Measurements from ENCODE around the gene ACTN4.

ACTN4 gene

GRCh38 chr19:38773469-38774177 is 126.2 kb downstream of the ACTN4 start, which contains the start of gene LGALS7:
Gene LGALS7 (minus strand): TSS chr19:38773517. CDS start chr19:38773492, 25 bp downstream.
- peaks cover 0 to 4% (median 0%) of the 10 kb centered on the region in 11 experiments; a peak in 3 of 22 replicates for H3K27me3 ChIP-seq
- peaks cover 7 to 16% (median 13%) of the 10 kb centered on the region in 10 experiments; a peak in 19 of 20 replicates for H3K4me1 ChIP-seq
- H3K36me3 ChIP-seq = no peaks in the 10 kb centered on the region
- H3K4me2 ChIP-seq = no peak within 1 kb of the TSS
- no peaks in the 10 kb centered on the region for H4K20me1 ChIP-seq
- no peak for TF ChIP-seq Cebpa-rat (IDR thresholded peaks at IDR 0.05)
- no peak within 1 kb of the TSS for H3K27ac ChIP-seq
- no peak within 1 kb of the TSS for H3K4me3 ChIP-seq
- H3K9me3 ChIP-seq (replicated peaks in 1 of 11) = no peaks in the 10 kb centered on the region
- no peak within 1 kb of the TSS for H3K9ac ChIP-seq

DNA sequence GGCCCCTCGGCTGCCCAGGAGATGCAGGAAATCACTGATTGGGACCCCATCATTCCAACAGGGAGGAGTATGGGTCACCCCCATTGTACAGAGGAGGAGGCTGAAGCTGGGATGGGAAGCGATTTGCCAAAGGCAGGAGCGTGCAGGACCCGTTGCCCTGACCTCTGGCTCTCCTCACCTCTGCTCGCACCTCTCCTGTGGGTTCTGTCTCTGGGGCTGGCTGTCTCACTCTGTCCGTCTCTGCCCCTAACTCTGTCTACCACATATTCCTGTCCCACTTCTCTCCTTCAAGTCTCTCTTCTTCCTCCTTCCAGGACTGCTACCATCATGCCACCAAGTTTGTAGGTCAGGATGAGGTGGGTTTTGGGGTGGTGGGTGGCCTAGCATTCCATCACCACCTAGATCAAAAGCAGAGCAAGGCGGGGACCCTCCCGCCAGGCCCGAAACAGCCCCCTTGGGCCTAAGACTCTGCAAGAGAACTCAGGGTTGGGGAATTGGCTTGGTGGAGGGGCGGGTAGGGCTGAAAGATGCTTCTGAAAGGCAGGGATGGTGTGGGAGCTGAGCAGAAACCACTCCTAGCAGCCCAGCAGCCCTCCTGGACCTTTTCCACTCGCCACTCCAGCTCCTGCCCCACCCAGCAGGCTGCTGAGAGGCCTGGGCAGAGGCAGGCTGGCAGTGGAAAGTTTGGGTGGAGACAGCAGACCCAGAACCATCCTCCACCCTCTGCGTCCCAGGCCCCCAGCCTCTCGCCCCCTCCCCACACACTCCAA is 126.9 kb downstream of the ACTN4 start:
- H3K27me3 ChIP-seq = peaks cover 0 to 4% (median 0%) of the 10 kb centered on the region in 11 experiments; a peak in 3 of 22 replicates
- no peak overlapping the region for H3K9ac ChIP-seq
- H3K27ac ChIP-seq = no peak overlapping the region
- no peak overlapping the region for H3K4me2 ChIP-seq
- H3K4me1 ChIP-seq = peaks cover 2 to 14% (median 8%) of the 10 kb centered on the region in 10 experiments; a peak in 19 of 20 replicates
- H3K4me3 ChIP-seq = no peak overlapping the region
- H4K20me1 ChIP-seq = no peaks in the 10 kb centered on the region
- no peaks in the 10 kb centered on the region for H3K36me3 ChIP-seq
- H3K9me3 ChIP-seq (replicated peaks in 1 of 11) = no peaks in the 10 kb centered on the region
- TF ChIP-seq Cebpa-rat (IDR thresholded peaks at IDR 0.05) = no peak

GRCh38 chr19:38778733-38779132 is 131.3 kb downstream of the ACTN4 start:
- Histone ChIP-seq H3K27me3 (no peaks in the 10 kb centered on the region), H3K36me3 (no peaks in the 10 kb centered on the region), H3K4me2 (no peak overlapping the region), H3K4me1 (peaks cover 0 to 22% (median 13%) of the 10 kb centered on the region in 10 experiments; a peak in 15 of 20 replicates), H3K27ac (no peak overlapping the region), H4K20me1 (no peaks in the 10 kb centered on the region), H3K4me3 (no peak overlapping the region), H3K9me3 (replicated peaks in 1 of 11) (no peaks in the 10 kb centered on the region), H3K9ac (no peak overlapping the region)
- no peak for TF ChIP-seq Cebpa-rat (IDR thresholded peaks at IDR 0.05)

GRCh38 chr19:38780443-38780842 is 133.0 kb downstream of the ACTN4 start:
- no peaks in the 10 kb centered on the region for H3K27me3 ChIP-seq
- H3K9me3 ChIP-seq (replicated peaks in 1 of 11) = no peaks in the 10 kb centered on the region
- no peak overlapping the region for H3K27ac ChIP-seq
- H3K9ac ChIP-seq = no peak overlapping the region
- no peaks in the 10 kb centered on the region for H4K20me1 ChIP-seq
- no peaks in the 10 kb centered on the region for H3K36me3 ChIP-seq
- H3K4me3 ChIP-seq = no peak overlapping the region
- no peak overlapping the region for H3K4me2 ChIP-seq
- TF ChIP-seq Cebpa-rat (IDR thresholded peaks at IDR 0.05) = no peak
- peaks cover 0 to 22% (median 13%) of the 10 kb centered on the region in 10 experiments; a peak in 15 of 20 replicates for H3K4me1 ChIP-seq

DNA sequence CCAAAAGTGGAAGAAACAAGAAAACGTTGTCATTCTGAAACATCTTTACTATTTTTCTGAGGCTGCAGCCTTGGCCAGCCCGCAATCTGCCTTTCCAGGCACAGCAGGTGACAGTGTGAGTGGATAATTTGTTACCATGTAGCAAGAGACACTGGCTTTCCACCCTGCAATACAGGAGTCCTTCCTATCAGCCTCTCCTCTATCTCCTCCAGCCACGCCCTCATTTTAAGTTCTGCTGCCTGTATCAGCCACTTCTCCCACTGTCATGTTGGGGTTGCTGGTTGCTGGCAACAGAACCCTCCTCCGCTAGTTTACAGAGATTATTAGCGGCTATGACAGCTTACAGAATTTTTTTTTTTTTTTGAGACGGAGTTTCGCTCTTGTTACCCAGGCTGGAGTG is 133.6 kb downstream of the ACTN4 start:
- no peaks in the 10 kb centered on the region for H3K27me3 ChIP-seq
- no peaks in the 10 kb centered on the region for H3K36me3 ChIP-seq
- H4K20me1 ChIP-seq = no peaks in the 10 kb centered on the region
- no peaks in the 10 kb centered on the region for H3K9me3 ChIP-seq (replicated peaks in 1 of 11)
- peaks cover 0 to 22% (median 13%) of the 10 kb centered on the region in 10 experiments; a peak in 15 of 20 replicates for H3K4me1 ChIP-seq
- TF ChIP-seq Cebpa-rat (IDR thresholded peaks at IDR 0.05) = no peak
- no peak overlapping the region for H3K4me3 ChIP-seq
- H3K4me2 ChIP-seq = no peak overlapping the region
- no peak overlapping the region for H3K27ac ChIP-seq
- no peak overlapping the region for H3K9ac ChIP-seq

Measured in BLaER1 treated with 17β-estradiol and CSF1 and Interleukin-3, amounts not matched to agents 10 nM and 100 nM (cell line).